ENCODE results near the gene WDR88. TPM values are rescaled to one million over a fixed set of nuclear protein-coding genes. Genes with fewer than 3 reads are reported as not detected.

The WDR88 gene
- total and polyA plus RNA-seq, 2 donors (not counting 1 experiment from before 2014, with no cell fraction given): 0.47 TPM; not detected in 1

GRCh38 chr19:33195645-33196347 lies 63.9 kb downstream of the WDR88 start:
- peaks cover 37% of the 10 kb centered on the region for H3K27me3 Mint-ChIP-seq
- intact Hi-C loops (cut with micrococcal nuclease): no loop called here
- no peak overlapping the region for H3K27ac Mint-ChIP-seq
- no peaks in the 10 kb centered on the region for H3K4me1 Mint-ChIP-seq
- Histone ChIP-seq H2AFZ (ENCODE audit: insufficient read depth, low read depth, low read length, poor library complexity, severe bottlenecking) (no peak overlapping the region), H3K9ac (ENCODE audit: low read length) (no peak overlapping the region), H3K79me2 (ENCODE audit: control insufficient read depth, insufficient read depth, low read length) (no peaks in the 10 kb centered on the region), H3K36me3 (replicated peaks in 1 of 2; ENCODE audit: control extremely low read depth in 1 of 2, control insufficient read depth in 1 of 2, extremely low read depth in 1 of 2, insufficient read depth in 2 of 2, low read length in 1 of 2) (no peaks in the 10 kb centered on the region), H3K27ac (ENCODE audit: low read length in 2 of 2) (no peak overlapping the region), H3K4me1 (ENCODE audit: control insufficient read depth in 2 of 2, insufficient read depth in 2 of 2, low read length in 2 of 2) (peaks cover 0 to 3% of the 10 kb centered on the region in 2 donors), H3K4me2 (replicated peaks; ENCODE audit: low read depth, low read length, poor library complexity, severe bottlenecking) (no peak overlapping the region), H3K4me3 (ENCODE audit: control extremely low read depth in 1 of 5, extremely low read depth in 1 of 5, insufficient read depth in 1 of 5, low read depth in 2 of 5, low read length in 4 of 5) (no peak overlapping the region), H3K9me3 (ENCODE audit: control extremely low read depth in 1 of 3, control insufficient read depth in 2 of 3, insufficient read depth in 1 of 3, low read length in 2 of 3) (no peaks in the 10 kb centered on the region), H3K27me3 (replicated peaks in 1 of 4; ENCODE audit: control extremely low read depth in 1 of 4, control insufficient read depth in 3 of 4, insufficient read depth in 4 of 4, low read length in 3 of 4) (peaks cover 0 to 29% (median 4%) of the 10 kb centered on the region in 4 experiments), H4K20me1 (ENCODE audit: control insufficient read depth, insufficient read depth, low read length, poor library complexity, severe bottlenecking) (no peaks in the 10 kb centered on the region)
- ChIA-PET POLR2A (no interaction called here), CTCF (no interaction called here)
- DNase-seq (no peak), ATAC-seq (ENCODE audit: low read depth) (no peak)
- H3K9me3 Mint-ChIP-seq (ENCODE audit: insufficient read depth): no peaks in the 10 kb centered on the region
- WGBS (ENCODE audit: insufficient coverage): 99% methylated on average over 7 of the region's 17 CpGs
- TF ChIP-seq CTCF (IDR thresholded peaks at IDR 0.05): no peak
- H3K4me3 Mint-ChIP-seq: no peak overlapping the region

- H3K27ac ChIP-seq (ENCODE audit: low read length in 2 of 2): no peak overlapping the region
- no peaks in the 10 kb centered on the region for H3K36me3 ChIP-seq (replicated peaks in 1 of 2; ENCODE audit: control extremely low read depth in 1 of 2, control insufficient read depth in 1 of 2, extremely low read depth in 1 of 2, insufficient read depth in 2 of 2, low read length in 1 of 2)
- no peaks in the 10 kb centered on the region for H3K79me2 ChIP-seq (ENCODE audit: control insufficient read depth, insufficient read depth, low read length)
- TF ChIP-seq CTCF (IDR thresholded peaks at IDR 0.05) (no peak), EZH2 (IDR thresholded peaks at IDR 0.05; ENCODE audit: borderline replicate concordance, insufficient read depth, low read depth, low read length, poor library complexity, severe bottlenecking) (no peak)
- no peak overlapping the region for H3K9ac ChIP-seq (ENCODE audit: low read length)
- Mint-ChIP-seq H3K27me3 (peaks cover 31% of the 10 kb centered on the region), H3K4me3 (no peak overlapping the region), H3K9me3 (ENCODE audit: insufficient read depth) (no peaks in the 10 kb centered on the region), H3K27ac (no peak overlapping the region), H3K4me1 (no peaks in the 10 kb centered on the region)
- intact Hi-C loops (cut with micrococcal nuclease): no loop called here
- ChIA-PET POLR2A (no interaction called here), CTCF (no interaction called here)
- no peak overlapping the region for H3K4me2 ChIP-seq (replicated peaks; ENCODE audit: low read depth, low read length, poor library complexity, severe bottlenecking)
- H3K4me3 ChIP-seq (ENCODE audit: control extremely low read depth in 1 of 5, extremely low read depth in 1 of 5, insufficient read depth in 1 of 5, low read depth in 2 of 5, low read length in 4 of 5): no peak overlapping the region
- DNase-seq (no peak), ATAC-seq (ENCODE audit: low read depth) (no peak)
- H3K4me1 ChIP-seq (ENCODE audit: control insufficient read depth in 2 of 2, insufficient read depth in 2 of 2, low read length in 2 of 2): peaks cover 0 to 3% of the 10 kb centered on the region in 2 donors
- no peak overlapping the region for H2AFZ ChIP-seq (ENCODE audit: insufficient read depth, low read depth, low read length, poor library complexity, severe bottlenecking)
- peaks cover 0 to 28% (median 4%) of the 10 kb centered on the region in 4 experiments for H3K27me3 ChIP-seq (replicated peaks in 1 of 4; ENCODE audit: control extremely low read depth in 1 of 4, control insufficient read depth in 3 of 4, insufficient read depth in 4 of 4, low read length in 3 of 4)
- H4K20me1 ChIP-seq (ENCODE audit: control insufficient read depth, insufficient read depth, low read length, poor library complexity, severe bottlenecking): no peaks in the 10 kb centered on the region
- WGBS (ENCODE audit: insufficient coverage): 97% methylated on average over 9 of the region's 10 CpGs
- no peaks in the 10 kb centered on the region for H3K9me3 ChIP-seq (ENCODE audit: control extremely low read depth in 1 of 3, control insufficient read depth in 2 of 3, insufficient read depth in 1 of 3, low read length in 2 of 3)
These were observed 64.7 kb downstream of the WDR88 start for GRCh38 chr19:33196446-33197193.
